ENCODE data around the gene SLC26A2.
"Not testable (repeated sequence)": the region's sequence is repeated elsewhere in the genome, so short reads cannot be mapped to it uniquely, and the experiment has no call there.

SLC26A2 gene

GRCh38 chr5:149942741-149943169 lies 17.8 kb upstream of the SLC26A2 start:
- not testable (repeated sequence) for H3K36me3 ChIP-seq (replicated peaks in 1 of 2; ENCODE audit: control insufficient read depth in 2 of 2, insufficient read depth in 2 of 2, low read length in 2 of 2); H3K9me3 ChIP-seq (replicated peaks in 1 of 2; ENCODE audit: control insufficient read depth in 2 of 2, insufficient read depth in 1 of 2, low read depth in 1 of 2, low read length in 2 of 2); H3K4me2 ChIP-seq (ENCODE audit: insufficient read depth, low read length, poor library complexity, severe bottlenecking); DNase-seq (ENCODE audit: low spot score); H3K4ac ChIP-seq (ENCODE audit: low read length); H4K8ac ChIP-seq (ENCODE audit: low read depth, low read length); H3K18ac ChIP-seq (ENCODE audit: low read length); H3K14ac ChIP-seq (ENCODE audit: low read length); H2BK120ac ChIP-seq (ENCODE audit: low read depth, low read length); H3K9ac ChIP-seq (ENCODE audit: low read depth, low read length, poor library complexity); H2AFZ ChIP-seq (ENCODE audit: low read length); H2BK15ac ChIP-seq (ENCODE audit: low read length); H4K91ac ChIP-seq (ENCODE audit: low read depth, low read length, poor library complexity); H3K27ac ChIP-seq (replicated peaks; ENCODE audit: low read length); H3K4me3 ChIP-seq (ENCODE audit: low read length in 2 of 2); H3K4me1 ChIP-seq (ENCODE audit: control insufficient read depth in 2 of 2, insufficient read depth in 1 of 2, low read depth in 1 of 2, low read length in 2 of 2); H3K79me1 ChIP-seq (ENCODE audit: low read depth, low read length); H2AK5ac ChIP-seq (ENCODE audit: low read depth, low read length); H2BK5ac ChIP-seq (ENCODE audit: low read length); H3K23ac ChIP-seq (ENCODE audit: low read depth, low read length, poor library complexity); H2BK12ac ChIP-seq (ENCODE audit: low read length)
- H3K27me3 ChIP-seq (ENCODE audit: control insufficient read depth in 3 of 3, insufficient read depth in 3 of 3, low read depth in 1 of 3, low read length in 3 of 3) = peaks cover 0 to 45% (median 0%) of the 10 kb centered on the region in 3 experiments
- WGBS, 2 donors (ENCODE audit: extremely low coverage in 2 of 2, insufficient read length in 2 of 2, insufficient replicate concordance in 1 of 2) = no CpG with 5 or more reads among the region's 4 CpGs

- H2AK5ac ChIP-seq (ENCODE audit: low read depth, low read length); H3K4me3 ChIP-seq (ENCODE audit: low read length in 2 of 2); H3K9me3 ChIP-seq (replicated peaks in 1 of 2; ENCODE audit: control insufficient read depth in 2 of 2, insufficient read depth in 1 of 2, low read depth in 1 of 2, low read length in 2 of 2); H2BK12ac ChIP-seq (ENCODE audit: low read length); H3K14ac ChIP-seq (ENCODE audit: low read length); H3K27ac ChIP-seq (replicated peaks; ENCODE audit: low read length); H3K36me3 ChIP-seq (replicated peaks in 1 of 2; ENCODE audit: control insufficient read depth in 2 of 2, insufficient read depth in 2 of 2, low read length in 2 of 2); H3K79me1 ChIP-seq (ENCODE audit: low read depth, low read length); H2BK120ac ChIP-seq (ENCODE audit: low read depth, low read length); DNase-seq (ENCODE audit: low spot score); H3K23ac ChIP-seq (ENCODE audit: low read depth, low read length, poor library complexity); H2BK5ac ChIP-seq (ENCODE audit: low read length); H2BK15ac ChIP-seq (ENCODE audit: low read length); H3K4ac ChIP-seq (ENCODE audit: low read length); H3K18ac ChIP-seq (ENCODE audit: low read length); H4K91ac ChIP-seq (ENCODE audit: low read depth, low read length, poor library complexity); H2AFZ ChIP-seq (ENCODE audit: low read length); H3K4me1 ChIP-seq (ENCODE audit: control insufficient read depth in 2 of 2, insufficient read depth in 1 of 2, low read depth in 1 of 2, low read length in 2 of 2); H3K9ac ChIP-seq (ENCODE audit: low read depth, low read length, poor library complexity); H3K4me2 ChIP-seq (ENCODE audit: insufficient read depth, low read length, poor library complexity, severe bottlenecking); H4K8ac ChIP-seq (ENCODE audit: low read depth, low read length): not testable (repeated sequence)
- no CpG with 5 or more reads among the region's 6 CpGs for WGBS, 2 donors (ENCODE audit: extremely low coverage in 2 of 2, insufficient read length in 2 of 2, insufficient replicate concordance in 1 of 2)
- peaks cover 0 to 40% (median 0%) of the 10 kb centered on the region in 3 experiments for H3K27me3 ChIP-seq (ENCODE audit: control insufficient read depth in 3 of 3, insufficient read depth in 3 of 3, low read depth in 1 of 3, low read length in 3 of 3)
These were observed 17.2 kb upstream of the SLC26A2 start for GRCh38 chr5:149943177-149943949.

GRCh38 chr5:149944666-149945065 lies 15.9 kb upstream of the SLC26A2 start, which contains the start of gene PDE6A:
TSS of gene PDE6A (minus strand) at chr5:149944793. CDS start at chr5:149944673, 120 bp downstream.
- no CpG with 5 or more reads among the region's 2 CpGs for WGBS, 2 donors (ENCODE audit: extremely low coverage in 2 of 2, insufficient read length in 2 of 2, insufficient replicate concordance in 1 of 2)
- H3K9me3 ChIP-seq (replicated peaks in 1 of 2; ENCODE audit: control insufficient read depth in 2 of 2, insufficient read depth in 1 of 2, low read depth in 1 of 2, low read length in 2 of 2) = no peaks in the 10 kb centered on the region

GRCh38 chr5:149946118-149946517 lies 14.4 kb upstream of the SLC26A2 start:
- Histone ChIP-seq H3K4me3 (ENCODE audit: low read length in 2 of 2) (no peak overlapping the region), H3K36me3 (replicated peaks in 1 of 2; ENCODE audit: control insufficient read depth in 2 of 2, insufficient read depth in 2 of 2, low read length in 2 of 2) (no peaks in the 10 kb centered on the region), H3K9ac (ENCODE audit: low read depth, low read length, poor library complexity) (no peak overlapping the region), H4K91ac (ENCODE audit: low read depth, low read length, poor library complexity) (no peak overlapping the region), H3K79me1 (ENCODE audit: low read depth, low read length) (no peaks in the 10 kb centered on the region), H3K23ac (ENCODE audit: low read depth, low read length, poor library complexity) (no peak overlapping the region), H2BK12ac (ENCODE audit: low read length) (no peak overlapping the region), H2BK15ac (ENCODE audit: low read length) (no peak overlapping the region), H3K4me2 (ENCODE audit: insufficient read depth, low read length, poor library complexity, severe bottlenecking) (no peak overlapping the region), H3K9me3 (replicated peaks in 1 of 2; ENCODE audit: control insufficient read depth in 2 of 2, insufficient read depth in 1 of 2, low read depth in 1 of 2, low read length in 2 of 2) (no peaks in the 10 kb centered on the region), H3K18ac (ENCODE audit: low read length) (no peak overlapping the region), H4K8ac (ENCODE audit: low read depth, low read length) (no peak overlapping the region), H2BK120ac (ENCODE audit: low read depth, low read length) (no peak overlapping the region), H2AK5ac (ENCODE audit: low read depth, low read length) (no peak overlapping the region), H2BK5ac (ENCODE audit: low read length) (no peak overlapping the region), H3K14ac (ENCODE audit: low read length) (no peak overlapping the region), H2AFZ (ENCODE audit: low read length) (no peak overlapping the region), H3K4me1 (ENCODE audit: control insufficient read depth in 2 of 2, insufficient read depth in 1 of 2, low read depth in 1 of 2, low read length in 2 of 2) (peaks cover 0 to 3% of the 10 kb centered on the region in 2 donors), H3K4ac (ENCODE audit: low read length) (no peak overlapping the region), H3K27ac (replicated peaks; ENCODE audit: low read length) (no peak overlapping the region), H3K27me3 (ENCODE audit: control insufficient read depth in 3 of 3, insufficient read depth in 3 of 3, low read depth in 1 of 3, low read length in 3 of 3) (peaks cover 0 to 25% (median 0%) of the 10 kb centered on the region in 3 experiments)
- no CpG with 5 or more reads among the region's 3 CpGs for WGBS, 2 donors (ENCODE audit: extremely low coverage in 2 of 2, insufficient read length in 2 of 2, insufficient replicate concordance in 1 of 2)
- no peak for DNase-seq (ENCODE audit: low spot score)

More at GRCh38 chr5:149944666-149945065, 15.9 kb upstream of the SLC26A2 start, which contains the start of gene PDE6A:
- H3K18ac ChIP-seq (ENCODE audit: low read length) = no peak within 1 kb of the TSS
- H3K9ac ChIP-seq (ENCODE audit: low read depth, low read length, poor library complexity) = no peak within 1 kb of the TSS
- no peak within 1 kb of the TSS for H3K14ac ChIP-seq (ENCODE audit: low read length)
- H2BK5ac ChIP-seq (ENCODE audit: low read length) = no peak within 1 kb of the TSS
- no peak within 1 kb of the TSS for H3K27ac ChIP-seq (replicated peaks; ENCODE audit: low read length)
- H2BK12ac ChIP-seq (ENCODE audit: low read length) = no peak within 1 kb of the TSS
- no peak within 1 kb of the TSS for H2BK120ac ChIP-seq (ENCODE audit: low read depth, low read length)
- no peak within 1 kb of the TSS for H2AFZ ChIP-seq (ENCODE audit: low read length)
- no peak within 1 kb of the TSS for H2AK5ac ChIP-seq (ENCODE audit: low read depth, low read length)
- peaks cover 0 to 7% of the 10 kb centered on the region in 2 donors for H3K4me1 ChIP-seq (ENCODE audit: control insufficient read depth in 2 of 2, insufficient read depth in 1 of 2, low read depth in 1 of 2, low read length in 2 of 2)
- no peaks in the 10 kb centered on the region for H3K79me1 ChIP-seq (ENCODE audit: low read depth, low read length)
- no peak within 1 kb of the TSS for H2BK15ac ChIP-seq (ENCODE audit: low read length)
- H4K8ac ChIP-seq (ENCODE audit: low read depth, low read length) = no peak within 1 kb of the TSS
- no peak within 1 kb of the TSS for H3K4ac ChIP-seq (ENCODE audit: low read length)
- no peak for DNase-seq (ENCODE audit: low spot score)
- H3K27me3 ChIP-seq (ENCODE audit: control insufficient read depth in 3 of 3, insufficient read depth in 3 of 3, low read depth in 1 of 3, low read length in 3 of 3) = peaks cover 0 to 28% (median 0%) of the 10 kb centered on the region in 3 experiments
- H4K91ac ChIP-seq (ENCODE audit: low read depth, low read length, poor library complexity) = no peak within 1 kb of the TSS
- H3K4me3 ChIP-seq (ENCODE audit: low read length in 2 of 2) = no peak within 1 kb of the TSS
- H3K23ac ChIP-seq (ENCODE audit: low read depth, low read length, poor library complexity) = no peak within 1 kb of the TSS
- H3K4me2 ChIP-seq (ENCODE audit: insufficient read depth, low read length, poor library complexity, severe bottlenecking) = no peak within 1 kb of the TSS
- H3K36me3 ChIP-seq (replicated peaks in 1 of 2; ENCODE audit: control insufficient read depth in 2 of 2, insufficient read depth in 2 of 2, low read length in 2 of 2) = no peaks in the 10 kb centered on the region

All from neuronal stem cell (in vitro differentiated cells).